Measurements from ENCODE around the gene ATXN7. TPM values are rescaled to one million over a fixed set of nuclear protein-coding genes. Genes with fewer than 3 reads are reported as not detected.

ATXN7 gene
- total and polyA plus RNA-seq, 10 of the 15 experiments (the other 5 are each of a cell fraction or from before 2014, with no cell fraction given) = 0.83 to 24.6 (median 8.5) TPM

- Histone ChIP-seq H3K36me3 (ENCODE audit: control insufficient read depth in 2 of 2, insufficient read depth in 2 of 2, low read length in 1 of 2) (peaks cover 16% of the 10 kb centered on the region in 2 experiments; a peak in 3 of 4 replicates), H3K27me3 (replicated peaks in 1 of 2; ENCODE audit: control insufficient read depth in 2 of 2, insufficient read depth in 2 of 2, low read length in 1 of 2) (no peaks in the 10 kb centered on the region), H3K27ac (ENCODE audit: control insufficient read depth, insufficient read depth) (no peak overlapping the region), H3K79me2 (ENCODE audit: control insufficient read depth, insufficient read depth, low read length) (peaks cover 2% of the 10 kb centered on the region), H3K9me3 (replicated peaks; ENCODE audit: control insufficient read depth, insufficient read depth, low read length) (no peaks in the 10 kb centered on the region), H3K4me3 (no peak overlapping the region), H4K20me1 (ENCODE audit: control insufficient read depth, insufficient read depth) (no peaks in the 10 kb centered on the region), H2AFZ (ENCODE audit: control insufficient read depth, low read depth, low read length) (no peak overlapping the region), H3K4me1 (ENCODE audit: control insufficient read depth, insufficient read depth, low read length) (no peaks in the 10 kb centered on the region), H3K9ac (ENCODE audit: control insufficient read depth, insufficient read depth, low read length) (no peak overlapping the region), H3K4me2 (ENCODE audit: control insufficient read depth, insufficient read depth) (no peak overlapping the region)
- DNase-seq (ENCODE audit: low read depth, low spot score) (no peak), ATAC-seq (no peak), FAIRE-seq (peak; percentile 23)
- 65% methylated on average over 4 of the region's 4 CpGs for WGBS (ENCODE audit: insufficient coverage, insufficient replicate concordance, low lambda C conversion rate, missing lambda C conversion rate)
- in situ Hi-C loops (cut with MboI) (no loop called here), intact Hi-C loops (cut with micrococcal nuclease; ENCODE audit: unreplicated experiment) (no loop called here)
- POLR2A ChIA-PET = no interaction called here
- SMC1A ChIA-PET (ENCODE audit: uncharacterized antibody, unreplicated experiment) = interaction anchor here (0.9 to 4.6 kb wide), 10 partner anchors 11 to 107 kb away, joined by 3 to 32 read pairs (median 4); no protein-coding TSS in a partner anchor
- TF ChIP-seq HDGF (IDR thresholded peaks at IDR 0.05) (no peak), ATF7 (IDR thresholded peaks at IDR 0.05; ENCODE audit: low read depth) (no peak), CHD1 (IDR thresholded peaks at IDR 0.05; ENCODE audit: low read depth, low read length) (no peak), TCF3 (IDR thresholded peaks at IDR 0.05; ENCODE audit: borderline replicate concordance, insufficient read depth, low read depth, low read length) (no peak), NR2C1 (IDR thresholded peaks at IDR 0.05) (no peak)
- CTCF ChIA-PET = interaction anchor here (0.6 to 5.8 kb wide), 8 partner anchors 9 to 1959 kb away, joined by 3 to 58 read pairs (median 3); no protein-coding TSS in a partner anchor
- RAD21 ChIA-PET (ENCODE audit: unreplicated experiment) = interaction anchor here (1.1 to 1.6 kb wide), 3 partner anchors 16 to 45 kb away, joined by 3 to 6 read pairs (median 3); no protein-coding TSS in a partner anchor
- no TSS peak for BruUV-seq (replicated peaks)
Observed at GRCh38 chr3:63977893-63978292, 114.2 kb downstream of the ATXN7 start.

GRCh38 chr3:63979093-63979885, 115.6 kb downstream of the ATXN7 start:
- Histone ChIP-seq H3K4me2 (ENCODE audit: control insufficient read depth, insufficient read depth) (no peak overlapping the region), H3K27me3 (replicated peaks in 1 of 2; ENCODE audit: control insufficient read depth in 2 of 2, insufficient read depth in 2 of 2, low read length in 1 of 2) (no peaks in the 10 kb centered on the region), H4K20me1 (ENCODE audit: control insufficient read depth, insufficient read depth) (no peaks in the 10 kb centered on the region), H3K27ac (ENCODE audit: control insufficient read depth, insufficient read depth) (no peak overlapping the region), H3K9ac (ENCODE audit: control insufficient read depth, insufficient read depth, low read length) (no peak overlapping the region), H2AFZ (ENCODE audit: control insufficient read depth, low read depth, low read length) (no peak overlapping the region), H3K9me3 (replicated peaks; ENCODE audit: control insufficient read depth, insufficient read depth, low read length) (no peaks in the 10 kb centered on the region), H3K4me3 (no peak overlapping the region), H3K36me3 (ENCODE audit: control insufficient read depth in 2 of 2, insufficient read depth in 2 of 2, low read length in 1 of 2) (peaks cover 11 to 12% of the 10 kb centered on the region in 2 experiments; a peak in 3 of 4 replicates), H3K4me1 (ENCODE audit: control insufficient read depth, insufficient read depth, low read length) (no peaks in the 10 kb centered on the region), H3K79me2 (ENCODE audit: control insufficient read depth, insufficient read depth, low read length) (no peaks in the 10 kb centered on the region; the same call in 1 of the 2 replicates)
- CTCF ChIA-PET = interaction anchor here (0.9 to 5.8 kb wide), 9 partner anchors 9 to 505 kb away, joined by 3 to 58 read pairs (median 5); no protein-coding TSS in a partner anchor
- intact Hi-C loops (cut with micrococcal nuclease; ENCODE audit: unreplicated experiment) = no loop called here
- BruUV-seq (replicated peaks) = no TSS peak
- WGBS (ENCODE audit: insufficient coverage, insufficient replicate concordance, low lambda C conversion rate, missing lambda C conversion rate) = 91% methylated on average over 12 of the region's 12 CpGs
- POLR2A ChIA-PET = no interaction called here
- RAD21 ChIA-PET (ENCODE audit: unreplicated experiment) = no interaction called here
- SMC1A ChIA-PET (ENCODE audit: uncharacterized antibody, unreplicated experiment) = interaction anchor here (1.0 to 4.6 kb wide), 9 partner anchors 12 to 178 kb away, joined by 3 to 32 read pairs (median 4); no protein-coding TSS in a partner anchor
- FAIRE-seq (no peak), ATAC-seq (no peak), DNase-seq (ENCODE audit: low read depth, low spot score) (no peak)
- in situ Hi-C loops (cut with MboI) = no loop called here
- TF ChIP-seq BCL3 (IDR thresholded peaks at IDR 0.05; ENCODE audit: borderline replicate concordance, insufficient read depth, low read depth, low read length, poor library complexity, severe bottlenecking) (no peak), HDAC2 (IDR thresholded peaks at IDR 0.05) (no peak), SUPT20H (IDR thresholded peaks at IDR 0.05; ENCODE audit: borderline replicate concordance, control insufficient read depth, low read depth, low read length) (no peak), PML (IDR thresholded peaks at IDR 0.05; ENCODE audit: low read length) (no peak), IKZF2 (IDR thresholded peaks at IDR 0.05) (no peak), TBL1XR1 (IDR thresholded peaks at IDR 0.05; ENCODE audit: low read depth, low read length) (no peak), NBN (IDR thresholded peaks at IDR 0.05) (no peak), EZH2 (IDR thresholded peaks at IDR 0.05; ENCODE audit: borderline replicate concordance, control insufficient read depth, low read depth, low read length) (no peak), RELB (IDR thresholded peaks at IDR 0.05; ENCODE audit: low read depth) (no peak)

Measured in GM12878 (cell line).